HG03571 (cell line): ENCODE measurements around the gene SEZ6L.

Experiments
- ATAC-seq: cut with Tn5 transposase; IDR thresholded peaks from one replicate; pipeline ENCODE4 v1.9.1; 2021; ENCODE audit not compliant: unreplicated experiment

The SEZ6L gene

GRCh38 chr22:26330971-26331625 is 161.8 kb downstream of the SEZ6L start:
- no peak for ATAC-seq

GRCh38 chr22:26333088-26333800 is 164.0 kb downstream of the SEZ6L start:
- no peak for ATAC-seq

GRCh38 chr22:26334232-26334631 is 165.0 kb downstream of the SEZ6L start:
- ATAC-seq = no peak

- no peak for ATAC-seq
Measured at GRCh38 chr22:26336773-26337172, 167.5 kb downstream of the SEZ6L start.

- ATAC-seq = no peak
Measured at GRCh38 chr22:26339755-26340154, 170.5 kb downstream of the SEZ6L start.

- no peak for ATAC-seq
Measured at GRCh38 chr22:26342745-26343410, 173.6 kb downstream of the SEZ6L start.

- no peak for ATAC-seq
Measured at GRCh38 chr22:26345496-26345895, 176.2 kb downstream of the SEZ6L start.

GRCh38 chr22:26348810-26349526 is 179.7 kb downstream of the SEZ6L start:
- no peak for ATAC-seq

- ATAC-seq = no peak
Measured at GRCh38 chr22:26354707-26355106, 185.4 kb downstream of the SEZ6L start.

- ATAC-seq = no peak
Measured at GRCh38 chr22:26357281-26357680, 188.0 kb downstream of the SEZ6L start.

- no peak for ATAC-seq
Measured at GRCh38 chr22:26357813-26358212, 188.6 kb downstream of the SEZ6L start.

- ATAC-seq = no peak
Measured at GRCh38 chr22:26359156-26359555, 189.9 kb downstream of the SEZ6L start.

GRCh38 chr22:26360169-26360885 is 191.1 kb downstream of the SEZ6L start:
- no peak for ATAC-seq

GRCh38 chr22:26362471-26362870 is 193.2 kb downstream of the SEZ6L start:
- no peak for ATAC-seq

- no peak for ATAC-seq
Measured at GRCh38 chr22:26364066-26365015, 195.1 kb downstream of the SEZ6L start.

GRCh38 chr22:26367402-26368245 is 198.4 kb downstream of the SEZ6L start:
- no peak for ATAC-seq

GRCh38 chr22:26372890-26373289 is 203.6 kb downstream of the SEZ6L start:
- ATAC-seq = no peak

GRCh38 chr22:26374391-26375026 is 205.2 kb downstream of the SEZ6L start:
- no peak for ATAC-seq
